A549 (cell line): Measurements from ENCODE around the gene ID3.

ENCODE experiments used
- CBX8 ChIP-seq: fragments of 200-600 bp; sonication (generic); IDR thresholded peaks from 2 replicates; pipeline ENCODE4 v1.6.1; 2016
- CEBPB ChIP-seq, 2 experiments: fragments of >200 bp in 1 of 2; sonication (Bioruptor Twin) in 1 of 2; formaldehyde crosslinking in 1 of 2; IDR thresholded peaks; 2 replicates each; pipeline ENCODE4 v1.6.1; 2012 to 2016
- CHD4 ChIP-seq: fragments of 200-600 bp; sonication (generic); IDR thresholded peaks from 2 replicates; pipeline ENCODE4 v1.6.1; 2016; ENCODE audit warnings: antibody characterized with exemption, mild to moderate bottlenecking, borderline replicate concordance
- CTCF ChIP-seq: fragments of >200 bp; sonication (Bioruptor Twin); formaldehyde crosslinking; IDR thresholded peaks from 3 replicates; pipeline ENCODE4 v1.5.1; 2016
- ELK1 ChIP-seq: fragments of 150-350 bp; IDR thresholded peaks from 2 replicates; pipeline ENCODE4 v1.6.1; 2014; ENCODE audit warnings: low read depth, mild to moderate bottlenecking, low read length
- HDAC2 ChIP-seq: fragments of 200-600 bp; sonication (generic); IDR thresholded peaks from 2 replicates; pipeline ENCODE4 v1.6.1; 2016
- JUN ChIP-seq, 2 experiments: fragments of >200 bp; sonication (Bioruptor Twin); formaldehyde crosslinking; IDR thresholded peaks; 2 replicates in 1 of 2; 3 replicates in 1 of 2; pipeline ENCODE4 v1.6.1; 2016 to 2017
- MAZ ChIP-seq: fragments of 150-350 bp; IDR thresholded peaks from 2 replicates; pipeline ENCODE4 v1.6.1; 2014; ENCODE audit warnings: antibody characterized with exemption, low read depth, low read length, borderline replicate concordance
- NR3C1 ChIP-seq: fragments of >200 bp; sonication (Bioruptor Twin); formaldehyde crosslinking; IDR thresholded peaks from 3 replicates; pipeline ENCODE4 v1.6.1; 2017
- RAD21 ChIP-seq, 2 experiments: fragments of >200 bp in 1 of 2; sonication (Bioruptor Twin) in 1 of 2; formaldehyde crosslinking in 1 of 2; IDR thresholded peaks in 1 of 2; conservative IDR thresholded peaks in 1 of 2; 2 replicates in 1 of 2; 3 replicates in 1 of 2; pipeline ENCODE4 v1.6.1; 2012 to 2018; ENCODE audit warnings: inconsistent platforms in 1 of 2
- REST ChIP-seq: fragments of 200-600 bp; sonication (generic); IDR thresholded peaks from 2 replicates; pipeline ENCODE4 v1.6.1; 2016; ENCODE audit warnings: antibody characterized with exemption, mild to moderate bottlenecking, moderate library complexity
- USF2 ChIP-seq: fragments of 450-650 bp; IDR thresholded peaks from 2 replicates; pipeline ENCODE4 v1.6.1; 2014; ENCODE audit warnings: antibody characterized with exemption

- TF ChIP-seq CBX8 (no peak), MAZ (no peak), CTCF (no peak), REST (no peak), CHD4 (no peak), HDAC2 (no peak), NR3C1 (no peak), RAD21 (conservative IDR thresholded peaks at IDR 0.05 in 1 of 2, IDR thresholded peaks at IDR 0.05 in 1 of 2) (no peak), USF2 (no peak), JUN (IDR thresholded peaks at IDR 0.05) (no peak; a peak in 1 of 5 replicates), CEBPB (IDR thresholded peaks at IDR 0.05) (no peak), ELK1 (no peak)
Observed at GRCh38 chr1:23561813-23562100, 2.5 kb upstream of the ID3 start.
